ENCODE results near the gene EIF3D. TPM values are rescaled to one million over a fixed set of nuclear protein-coding genes. Genes with fewer than 3 reads are reported as not detected.
"Not testable (repeated sequence)": the region's sequence is repeated elsewhere in the genome, so short reads cannot be mapped to it uniquely, and the experiment has no call there.

The EIF3D gene
- total and polyA plus RNA-seq, 9 of the 15 experiments (the other 6 are each of a cell fraction or from before 2014, with no cell fraction given), result 191 to 422 (median 279) TPM

DNA sequence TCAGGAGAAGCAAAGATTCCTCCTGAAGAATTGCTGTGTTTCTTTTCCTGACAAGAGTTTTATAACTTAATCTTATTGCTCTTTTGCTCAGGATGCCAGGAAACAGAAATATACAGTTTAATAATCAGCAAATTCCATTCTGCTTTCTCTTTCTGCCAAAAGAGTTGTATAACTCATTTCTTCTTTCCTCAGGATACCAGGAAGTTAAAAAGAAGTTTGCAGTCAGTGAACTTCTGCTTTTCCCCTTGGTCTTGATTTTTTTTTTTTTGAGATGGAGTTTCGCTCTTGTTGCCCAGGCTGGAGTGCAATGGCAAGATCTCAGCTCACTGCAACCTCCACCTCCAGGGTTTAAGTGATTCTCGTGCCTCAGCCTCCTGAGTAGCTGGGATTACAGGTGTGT lies 9.1 kb downstream of the EIF3D start:
- H3K9me1 ChIP-seq (ENCODE audit: control insufficient read depth, insufficient read depth, low read length); H3K9ac ChIP-seq (ENCODE audit: insufficient read depth in 1 of 2, low read depth in 2 of 2, low read length in 2 of 2); H3K27me3 ChIP-seq (ENCODE audit: control insufficient read depth in 2 of 2, insufficient read depth in 2 of 2, low read length in 2 of 2); H3K4me3 ChIP-seq; H3K4me2 ChIP-seq (ENCODE audit: insufficient read depth, low read length); H3K9me3 ChIP-seq (replicated peaks; ENCODE audit: control insufficient read depth, insufficient read depth, low read depth, low read length); CTCF ChIA-PET (ENCODE audit: low intra/inter-chr PET ratio); DNase-seq (ENCODE audit: extremely low read depth in 1 of 4, low spot score in 3 of 4); BruUV-seq (replicated peaks); H2AFZ ChIP-seq (ENCODE audit: low read depth, low read length); intact Hi-C loops (cut with micrococcal nuclease); FAIRE-seq; H3K4me1 ChIP-seq (replicated peaks in 1 of 2; ENCODE audit: control insufficient read depth in 2 of 2, insufficient read depth in 2 of 2, low read length in 2 of 2); in situ Hi-C loops (cut with MboI); ATAC-seq; H4K20me1 ChIP-seq (replicated peaks; ENCODE audit: control insufficient read depth, insufficient read depth, low read length); H3K27ac ChIP-seq (ENCODE audit: extremely low read depth, low read depth, low read length); H3K79me2 ChIP-seq (ENCODE audit: control insufficient read depth, insufficient read depth, low read length): not testable (repeated sequence)
- peaks cover 97% of the 10 kb centered on the region for H3K36me3 ChIP-seq (ENCODE audit: control insufficient read depth, insufficient read depth, low read length)
- peak; percentile 10; the same call in 1 of the 2 replicates for TF ChIP-seq SUPT5H (IDR thresholded peaks at IDR 0.05)
- POLR2A ChIA-PET, result interaction anchor here (0.6 to 2.8 kb wide), 5 partner anchors 8 to 239 kb away, joined by 3 to 13 read pairs (median 8); partner anchors contain the start of genes EIF3D and FOXRED2
- WGBS (ENCODE audit: insufficient coverage, low coverage, missing lambda C conversion rate), result 92% methylated on average over 2 of the region's 2 CpGs

DNA sequence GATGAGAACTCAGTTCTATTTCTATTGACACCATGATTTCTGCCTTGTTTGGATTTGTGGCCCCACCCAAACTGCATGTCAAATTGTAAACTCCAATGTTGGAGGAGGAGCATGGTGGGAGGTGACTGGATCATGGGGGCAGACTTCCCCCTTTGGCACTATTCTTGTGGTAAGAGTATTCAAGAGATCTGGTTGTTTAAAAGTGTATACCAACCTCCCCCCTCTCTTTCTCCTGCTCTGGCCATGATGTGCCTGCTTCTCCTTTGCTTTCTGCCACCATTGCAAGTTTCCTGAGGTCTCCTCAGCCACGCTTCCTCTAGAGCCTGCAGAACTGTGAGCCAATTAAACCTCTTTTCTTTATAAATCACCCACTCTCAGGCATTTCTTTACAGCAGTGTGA lies 14.2 kb downstream of the EIF3D start:
- CTCF ChIA-PET (ENCODE audit: low intra/inter-chr PET ratio), result no interaction called here
- no peak for ATAC-seq
- POLR2A ChIA-PET, result interaction anchor here (0.8 to 1.2 kb wide), 2 partner anchors 9 to 15 kb away, joined by 3 to 7 read pairs; partner anchors contain the start of gene EIF3D

More for the DNA sequence above, 14.2 kb downstream of the EIF3D start:
- no peak overlapping the region for H3K4me2 ChIP-seq (ENCODE audit: insufficient read depth, low read length)
- no peaks in the 10 kb centered on the region for H3K9me1 ChIP-seq (ENCODE audit: control insufficient read depth, insufficient read depth, low read length)
- H3K9ac ChIP-seq (ENCODE audit: insufficient read depth in 1 of 2, low read depth in 2 of 2, low read length in 2 of 2), result no peak overlapping the region
- no peaks in the 10 kb centered on the region for H3K27me3 ChIP-seq (ENCODE audit: control insufficient read depth in 2 of 2, insufficient read depth in 2 of 2, low read length in 2 of 2)
- FAIRE-seq (no peak), DNase-seq (ENCODE audit: extremely low read depth in 1 of 4, low spot score in 3 of 4) (no peak)
- H3K36me3 ChIP-seq (ENCODE audit: control insufficient read depth, insufficient read depth, low read length), result peaks cover 90% of the 10 kb centered on the region
- BruUV-seq (replicated peaks), result no TSS peak
- H4K20me1 ChIP-seq (replicated peaks; ENCODE audit: control insufficient read depth, insufficient read depth, low read length), result no peaks in the 10 kb centered on the region
- 100% methylated on average over 1 of the region's 1 CpG for WGBS (ENCODE audit: insufficient coverage, low coverage, missing lambda C conversion rate)
- no peak overlapping the region for H3K27ac ChIP-seq (ENCODE audit: extremely low read depth, low read depth, low read length)
- in situ Hi-C loops (cut with MboI) (no loop called here), intact Hi-C loops (cut with micrococcal nuclease) (no loop called here)
- no peak overlapping the region for H2AFZ ChIP-seq (ENCODE audit: low read depth, low read length)
- no peaks in the 10 kb centered on the region for H3K79me2 ChIP-seq (ENCODE audit: control insufficient read depth, insufficient read depth, low read length)
- no peaks in the 10 kb centered on the region for H3K9me3 ChIP-seq (replicated peaks; ENCODE audit: control insufficient read depth, insufficient read depth, low read depth, low read length)
- H3K4me3 ChIP-seq, result no peak overlapping the region
- TF ChIP-seq RBM34 (IDR thresholded peaks at IDR 0.05; ENCODE audit: borderline replicate concordance, insufficient read depth, low read length) (no peak), MYNN (IDR thresholded peaks at IDR 0.05) (no peak), MYNN (CRISPR knock-in tag; IDR thresholded peaks at IDR 0.05) (no peak), RBM22 (IDR thresholded peaks at IDR 0.05; ENCODE audit: low read depth, low read length, poor library complexity, severe bottlenecking) (no peak)
- TF ChIP-seq, protein P1, sequence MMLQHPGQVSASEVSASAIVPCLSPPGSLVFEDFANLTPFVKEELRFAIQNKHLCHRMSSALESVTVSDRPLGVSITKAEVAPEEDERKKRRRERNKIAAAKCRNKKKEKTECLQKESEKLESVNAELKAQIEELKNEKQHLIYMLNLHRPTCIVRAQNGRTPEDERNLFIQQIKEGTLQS (IDR thresholded peaks at IDR 0.05), result no peak
- TF ChIP-seq, protein P1 (CRISPR knock-in tag; conservative IDR thresholded peaks at IDR 0.05), result no peak
- TF ChIP-seq, protein P2, sequence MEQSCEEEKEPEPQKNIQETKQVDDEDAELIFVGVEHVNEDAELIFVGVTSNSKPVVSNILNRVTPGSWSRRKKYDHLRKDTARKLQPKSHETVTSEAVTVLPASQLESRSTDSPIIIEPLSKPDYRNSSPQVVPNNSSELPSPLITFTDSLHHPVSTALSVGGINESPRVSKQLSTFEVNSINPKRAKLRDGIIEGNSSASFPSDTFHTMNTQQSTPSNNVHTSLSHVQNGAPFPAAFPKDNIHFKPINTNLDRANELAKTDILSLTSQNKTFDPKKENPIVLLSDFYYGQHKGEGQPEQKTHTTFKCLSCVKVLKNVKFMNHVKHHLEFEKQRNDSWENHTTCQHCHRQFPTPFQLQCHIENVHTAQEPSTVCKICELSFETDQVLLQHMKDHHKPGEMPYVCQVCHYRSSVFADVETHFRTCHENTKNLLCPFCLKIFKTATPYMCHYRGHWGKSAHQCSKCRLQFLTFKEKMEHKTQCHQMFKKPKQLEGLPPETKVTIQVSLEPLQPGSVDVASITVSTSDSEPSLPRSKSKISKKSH (CRISPR knock-in tag; IDR thresholded peaks at IDR 0.05), result no peak
- H3K4me1 ChIP-seq (replicated peaks in 1 of 2; ENCODE audit: control insufficient read depth in 2 of 2, insufficient read depth in 2 of 2, low read length in 2 of 2), result no peaks in the 10 kb centered on the region

Measured in K562 (cell line).